ENCODE results near the gene PWWP2B. TPM values are rescaled to one million over a fixed set of nuclear protein-coding genes. Genes with fewer than 3 reads are reported as not detected.
"Not testable (repeated sequence)": the region's sequence is repeated elsewhere in the genome, so short reads cannot be mapped to it uniquely, and the experiment has no call there.

The PWWP2B gene
- total and polyA plus RNA-seq, 2 of the 8 experiments (the other 6 are each of a cell fraction or from before 2014, with no cell fraction given): 5.3 to 10.8 TPM

DNA sequence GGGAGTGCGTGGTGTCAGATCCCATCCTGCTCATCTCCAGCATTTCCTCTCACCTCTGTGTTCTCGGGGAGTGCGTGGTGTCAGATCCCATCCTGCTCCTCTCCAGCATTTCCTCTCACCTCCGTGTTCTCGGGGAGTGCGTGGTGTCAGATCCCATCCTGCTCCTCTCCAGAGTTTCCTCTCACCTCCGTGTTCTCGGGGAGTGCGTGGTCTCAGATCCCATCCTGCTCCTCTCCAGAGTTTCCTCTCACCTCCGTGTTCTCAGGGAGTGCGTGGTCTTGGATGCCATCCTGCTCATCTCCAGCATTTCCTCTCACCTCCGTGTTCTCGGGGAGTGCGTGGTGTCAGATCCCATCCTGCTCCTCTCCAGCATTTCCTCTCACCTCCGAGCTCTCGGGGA is 18.0 kb upstream of the PWWP2B start:
- H4K91ac ChIP-seq (replicated peaks; ENCODE audit: insufficient read length, low read length); H3K9ac ChIP-seq (replicated peaks in 1 of 4; ENCODE audit: extremely low read depth in 1 of 4, low read depth in 3 of 4, low read length in 3 of 4); H2BK120ac ChIP-seq (replicated peaks; ENCODE audit: low read depth, low read length); H2BK5ac ChIP-seq (ENCODE audit: low read depth, low read length); H2AFZ ChIP-seq (ENCODE audit: low read length); H3K18ac ChIP-seq (ENCODE audit: extremely low read depth, low read length); H2BK15ac ChIP-seq (ENCODE audit: low read length); H2BK20ac ChIP-seq (ENCODE audit: low read length); H2BK12ac ChIP-seq (ENCODE audit: low read depth, low read length); H3K27ac ChIP-seq (ENCODE audit: low read depth, low read length); H3K9me3 ChIP-seq (ENCODE audit: insufficient read depth in 2 of 2, low read depth in 1 of 2, low read length in 1 of 2); H3K36me3 ChIP-seq (ENCODE audit: control insufficient read depth in 2 of 4, insufficient read depth in 4 of 4, low read length in 3 of 4); H3K4me2 ChIP-seq (ENCODE audit: insufficient read depth in 1 of 2, low read depth in 2 of 2, low read length in 2 of 2); H4K5ac ChIP-seq (ENCODE audit: insufficient read length, low read depth, low read length); H3K4me1 ChIP-seq (replicated peaks in 1 of 4; ENCODE audit: control insufficient read depth in 3 of 4, insufficient read depth in 4 of 4, low read length in 3 of 4); H3K27me3 ChIP-seq (replicated peaks in 1 of 4; ENCODE audit: control insufficient read depth in 3 of 4, extremely low read depth in 1 of 4, insufficient read depth in 3 of 4, low read length in 3 of 4); H3K56ac ChIP-seq (replicated peaks; ENCODE audit: insufficient read length, low read depth, low read length); H3K4me3 ChIP-seq (ENCODE audit: extremely low read depth in 1 of 4, insufficient read depth in 2 of 4, low read depth in 3 of 4, low read length in 4 of 4); H4K8ac ChIP-seq (ENCODE audit: extremely low read depth, insufficient read depth, low read length); H3K23me2 ChIP-seq (ENCODE audit: low read depth, low read length); H4K20me1 ChIP-seq (replicated peaks in 1 of 2; ENCODE audit: control insufficient read depth in 1 of 2, insufficient read depth in 2 of 2, low read length in 2 of 2); H3K23ac ChIP-seq (ENCODE audit: insufficient read length); H3K4ac ChIP-seq (replicated peaks; ENCODE audit: insufficient read length, low read depth, low read length); H3K79me1 ChIP-seq (ENCODE audit: low read depth, low read length); DNase-seq (ENCODE audit: low read depth in 1 of 2, low spot score in 2 of 2); H2AK5ac ChIP-seq (ENCODE audit: low read depth, low read length); POLR2A ChIA-PET (ENCODE audit: partially characterized antibody); H3K79me2 ChIP-seq (ENCODE audit: control insufficient read depth in 1 of 2, insufficient read depth in 2 of 2, low read length in 2 of 2); H3K14ac ChIP-seq (ENCODE audit: insufficient read length); FAIRE-seq: not testable (repeated sequence)
- WGBS, 2 experiments (ENCODE audit: extremely low coverage in 1 of 2, insufficient coverage in 1 of 2, insufficient read length in 1 of 2, insufficient replicate concordance in 2 of 2, low coverage in 1 of 2, low lambda C conversion rate in 2 of 2, missing lambda C conversion rate in 1 of 2): 77% methylated on average over 16 of the region's 16 CpGs; no CpG with 5 or more reads in 1 of the 2 experiments
- CTCF ChIA-PET (ENCODE audit: partially characterized antibody): interaction anchor here (3.3 kb wide), 1 partner anchor 18 kb away, joined by 13 read pairs; no protein-coding TSS in a partner anchor
- peak; percentile 44; the same call in 1 of the 2 replicates for TF ChIP-seq SP1 (IDR thresholded peaks at IDR 0.05; ENCODE audit: low read depth, low read length)

GRCh38 chr10:132380986-132381385 is 16.0 kb upstream of the PWWP2B start:
- H3K79me2 ChIP-seq (ENCODE audit: control insufficient read depth in 1 of 2, insufficient read depth in 2 of 2, low read length in 2 of 2); H4K20me1 ChIP-seq (replicated peaks in 1 of 2; ENCODE audit: control insufficient read depth in 1 of 2, insufficient read depth in 2 of 2, low read length in 2 of 2); H2BK12ac ChIP-seq (ENCODE audit: low read depth, low read length); H3K36me3 ChIP-seq (ENCODE audit: control insufficient read depth in 2 of 4, insufficient read depth in 4 of 4, low read length in 3 of 4); H3K4me2 ChIP-seq (ENCODE audit: insufficient read depth in 1 of 2, low read depth in 2 of 2, low read length in 2 of 2); H2BK20ac ChIP-seq (ENCODE audit: low read length); H3K4me3 ChIP-seq (ENCODE audit: extremely low read depth in 1 of 4, insufficient read depth in 2 of 4, low read depth in 3 of 4, low read length in 4 of 4); H3K4ac ChIP-seq (replicated peaks; ENCODE audit: insufficient read length, low read depth, low read length); H3K56ac ChIP-seq (replicated peaks; ENCODE audit: insufficient read length, low read depth, low read length); H3K9me3 ChIP-seq (ENCODE audit: insufficient read depth in 2 of 2, low read depth in 1 of 2, low read length in 1 of 2); H4K8ac ChIP-seq (ENCODE audit: extremely low read depth, insufficient read depth, low read length); H3K27ac ChIP-seq (ENCODE audit: low read depth, low read length); H2AFZ ChIP-seq (ENCODE audit: low read length); H3K23ac ChIP-seq (ENCODE audit: insufficient read length); H2BK120ac ChIP-seq (replicated peaks; ENCODE audit: low read depth, low read length); H3K14ac ChIP-seq (ENCODE audit: insufficient read length); POLR2A ChIA-PET (ENCODE audit: partially characterized antibody); H4K91ac ChIP-seq (replicated peaks; ENCODE audit: insufficient read length, low read length); H3K27me3 ChIP-seq (replicated peaks in 1 of 4; ENCODE audit: control insufficient read depth in 3 of 4, extremely low read depth in 1 of 4, insufficient read depth in 3 of 4, low read length in 3 of 4); H3K23me2 ChIP-seq (ENCODE audit: low read depth, low read length); H3K79me1 ChIP-seq (ENCODE audit: low read depth, low read length); H2AK5ac ChIP-seq (ENCODE audit: low read depth, low read length); H4K5ac ChIP-seq (ENCODE audit: insufficient read length, low read depth, low read length); DNase-seq (ENCODE audit: low read depth in 1 of 2, low spot score in 2 of 2); H3K18ac ChIP-seq (ENCODE audit: extremely low read depth, low read length); H2BK15ac ChIP-seq (ENCODE audit: low read length); H3K4me1 ChIP-seq (replicated peaks in 1 of 4; ENCODE audit: control insufficient read depth in 3 of 4, insufficient read depth in 4 of 4, low read length in 3 of 4); H2BK5ac ChIP-seq (ENCODE audit: low read depth, low read length); H3K9ac ChIP-seq (replicated peaks in 1 of 4; ENCODE audit: extremely low read depth in 1 of 4, low read depth in 3 of 4, low read length in 3 of 4); FAIRE-seq: not testable (repeated sequence)
- WGBS, 2 experiments (ENCODE audit: extremely low coverage in 1 of 2, insufficient coverage in 1 of 2, insufficient read length in 1 of 2, insufficient replicate concordance in 2 of 2, low coverage in 1 of 2, low lambda C conversion rate in 2 of 2, missing lambda C conversion rate in 1 of 2): 94% methylated on average over 4 of the region's 4 CpGs; no CpG with 5 or more reads in 1 of the 2 experiments
- CTCF ChIA-PET (ENCODE audit: partially characterized antibody): interaction anchor here (0.9 to 2.1 kb wide), 7 partner anchors 8 to 82 kb away, joined by 3 to 12 read pairs (median 4); no protein-coding TSS in a partner anchor

All from H1 (cell line).